Uterus (tissue), 2 donors: ENCODE results near the gene FBXO9.

ENCODE experiments used
- POLR2A ChIP-seq, 2 donors: fragments of 450-650 bp; IDR thresholded peaks; one replicate each; pipeline ENCODE4 v1.6.1; 2016; ENCODE audit warnings: antibody characterized with exemption in 2 of 2, mild to moderate bottlenecking in 1 of 2, moderate library complexity in 1 of 2
- TF ChIP-seq, protein P1 (sequence below), 4 experiments: fragments of 200-600 bp in 2 of 4; fragments of 450-650 bp in 2 of 4; sonication (generic) in 2 of 4; IDR thresholded peaks; one replicate each; pipeline ENCODE4 v1.5.1; 2016 to 2019; ENCODE audit warnings: antibody characterized with exemption in 4 of 4, mild to moderate bottlenecking in 2 of 4, moderate library complexity in 1 of 4

DNA sequence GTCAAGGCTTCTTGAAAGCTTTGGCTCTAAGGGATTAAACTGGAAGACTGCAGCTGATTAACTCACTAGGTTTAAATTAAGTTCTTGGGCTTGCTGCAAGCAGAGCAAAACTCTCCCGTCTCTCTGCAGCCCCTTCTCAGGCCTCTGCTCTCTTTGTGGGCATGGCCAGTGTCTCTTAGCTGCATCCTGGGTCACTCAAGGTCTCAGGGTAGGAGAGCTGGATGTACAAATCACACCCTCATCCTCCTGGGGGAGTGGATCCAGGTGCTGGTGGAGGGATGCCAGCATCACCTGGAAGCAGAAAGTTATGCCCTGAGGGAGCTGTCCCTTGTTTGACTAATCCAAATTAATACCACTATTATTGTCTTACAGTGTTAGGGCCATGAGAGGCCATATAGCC, 47.7 kb downstream of the FBXO9 start:
- TF ChIP-seq, protein P1, sequence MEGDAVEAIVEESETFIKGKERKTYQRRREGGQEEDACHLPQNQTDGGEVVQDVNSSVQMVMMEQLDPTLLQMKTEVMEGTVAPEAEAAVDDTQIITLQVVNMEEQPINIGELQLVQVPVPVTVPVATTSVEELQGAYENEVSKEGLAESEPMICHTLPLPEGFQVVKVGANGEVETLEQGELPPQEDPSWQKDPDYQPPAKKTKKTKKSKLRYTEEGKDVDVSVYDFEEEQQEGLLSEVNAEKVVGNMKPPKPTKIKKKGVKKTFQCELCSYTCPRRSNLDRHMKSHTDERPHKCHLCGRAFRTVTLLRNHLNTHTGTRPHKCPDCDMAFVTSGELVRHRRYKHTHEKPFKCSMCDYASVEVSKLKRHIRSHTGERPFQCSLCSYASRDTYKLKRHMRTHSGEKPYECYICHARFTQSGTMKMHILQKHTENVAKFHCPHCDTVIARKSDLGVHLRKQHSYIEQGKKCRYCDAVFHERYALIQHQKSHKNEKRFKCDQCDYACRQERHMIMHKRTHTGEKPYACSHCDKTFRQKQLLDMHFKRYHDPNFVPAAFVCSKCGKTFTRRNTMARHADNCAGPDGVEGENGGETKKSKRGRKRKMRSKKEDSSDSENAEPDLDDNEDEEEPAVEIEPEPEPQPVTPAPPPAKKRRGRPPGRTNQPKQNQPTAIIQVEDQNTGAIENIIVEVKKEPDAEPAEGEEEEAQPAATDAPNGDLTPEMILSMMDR (IDR thresholded peaks at IDR 0.05) = no peak
- no peak for TF ChIP-seq POLR2A (IDR thresholded peaks at IDR 0.05)
